HG02970 (cell line): ENCODE data around the gene ATP2A3.
"Not testable (repeated sequence)": the region's sequence is repeated elsewhere in the genome, so short reads cannot be mapped to it uniquely, and the experiment has no call there.

Source experiments
- ATAC-seq: cut with Tn5 transposase; IDR thresholded peaks from one replicate; pipeline ENCODE4 v1.9.1; 2021; ENCODE audit warnings: mild to moderate bottlenecking, moderate library complexity, moderate number of reproducible peaks; ENCODE audit not compliant: unreplicated experiment, low FRiP score

ATP2A3 gene

GRCh38 chr17:3957735-3958599, 6.3 kb downstream of the ATP2A3 start:
- no peak for ATAC-seq

- ATAC-seq = no peak
These were observed 7.3 kb downstream of the ATP2A3 start for GRCh38 chr17:3956983-3957382.

- ATAC-seq = no peak
These were observed 7.8 kb downstream of the ATP2A3 start for GRCh38 chr17:3956327-3956957.

- ATAC-seq = no peak
These were observed 8.6 kb downstream of the ATP2A3 start for GRCh38 chr17:3955673-3955988.

- no peak for ATAC-seq
These were observed 9.1 kb downstream of the ATP2A3 start for GRCh38 chr17:3954976-3955672.

GRCh38 chr17:3954086-3954485, 10.2 kb downstream of the ATP2A3 start:
- ATAC-seq = no peak

GRCh38 chr17:3953542-3953941, 10.7 kb downstream of the ATP2A3 start:
- no peak for ATAC-seq

- no peak for ATAC-seq
These were observed 12.1 kb downstream of the ATP2A3 start for GRCh38 chr17:3952186-3952585.

- ATAC-seq = no peak
These were observed 12.8 kb downstream of the ATP2A3 start for GRCh38 chr17:3951420-3951819.

GRCh38 chr17:3951003-3951402, 13.2 kb downstream of the ATP2A3 start:
- no peak for ATAC-seq

- no peak for ATAC-seq
These were observed 13.7 kb downstream of the ATP2A3 start for GRCh38 chr17:3950584-3950983.

- ATAC-seq = no peak
These were observed 14.8 kb downstream of the ATP2A3 start for GRCh38 chr17:3949418-3949817.

- not testable (repeated sequence) for ATAC-seq
These were observed 15.7 kb downstream of the ATP2A3 start for GRCh38 chr17:3948551-3948950.

- no peak for ATAC-seq
These were observed 16.9 kb downstream of the ATP2A3 start for GRCh38 chr17:3947318-3947810.

GRCh38 chr17:3946711-3947235, 17.5 kb downstream of the ATP2A3 start:
- no peak for ATAC-seq

- ATAC-seq = no peak
These were observed 19.5 kb downstream of the ATP2A3 start for GRCh38 chr17:3944485-3945388.

- no peak for ATAC-seq
These were observed 20.9 kb downstream of the ATP2A3 start for GRCh38 chr17:3943240-3943891.

GRCh38 chr17:3940965-3941698, 23.1 kb downstream of the ATP2A3 start:
- no peak for ATAC-seq

GRCh38 chr17:3937359-3937758, 26.9 kb downstream of the ATP2A3 start:
- no peak for ATAC-seq
